Measurements from ENCODE around the gene SAMD3.

Gene SAMD3

GRCh38 chr6:130138116-130138908 is 84.4 kb downstream of the SAMD3 start:
- no peak overlapping the region for H3K4me3 ChIP-seq (ENCODE audit: low read depth, low read length)
- TF ChIP-seq MAX (IDR thresholded peaks at IDR 0.05; ENCODE audit: low read depth, low read length) (no peak), CTCF (IDR thresholded peaks at IDR 0.05; ENCODE audit: low read depth, low read length) (no peak), MYC (IDR thresholded peaks at IDR 0.05; ENCODE audit: low read depth, low read length) (no peak), POLR2A (IDR thresholded peaks at IDR 0.05; ENCODE audit: extremely low read depth, insufficient read length) (no peak)
- DNase-seq (ENCODE audit: low read depth): no peak

GRCh38 chr6:130136798-130137197 is 86.0 kb downstream of the SAMD3 start:
- TF ChIP-seq POLR2A (IDR thresholded peaks at IDR 0.05; ENCODE audit: extremely low read depth, insufficient read length) (no peak), CTCF (IDR thresholded peaks at IDR 0.05; ENCODE audit: low read depth, low read length) (no peak), MYC (IDR thresholded peaks at IDR 0.05; ENCODE audit: low read depth, low read length) (no peak), MAX (IDR thresholded peaks at IDR 0.05; ENCODE audit: low read depth, low read length) (no peak)
- no peak for DNase-seq (ENCODE audit: low read depth)
- H3K4me3 ChIP-seq (ENCODE audit: low read depth, low read length): no peak overlapping the region

GRCh38 chr6:130134582-130134981 is 88.2 kb downstream of the SAMD3 start:
- DNase-seq (ENCODE audit: low read depth): no peak
- H3K4me3 ChIP-seq (ENCODE audit: low read depth, low read length): no peak overlapping the region
- TF ChIP-seq POLR2A (IDR thresholded peaks at IDR 0.05; ENCODE audit: extremely low read depth, insufficient read length) (no peak), MYC (IDR thresholded peaks at IDR 0.05; ENCODE audit: low read depth, low read length) (no peak), MAX (IDR thresholded peaks at IDR 0.05; ENCODE audit: low read depth, low read length) (no peak), CTCF (IDR thresholded peaks at IDR 0.05; ENCODE audit: low read depth, low read length) (no peak)

- DNase-seq (ENCODE audit: low read depth): no peak
- H3K4me3 ChIP-seq (ENCODE audit: low read depth, low read length): no peak overlapping the region
Observed at GRCh38 chr6:130132286-130132701, 90.5 kb downstream of the SAMD3 start.

GRCh38 chr6:130129762-130130246 is 92.9 kb downstream of the SAMD3 start:
- H3K4me3 ChIP-seq (ENCODE audit: low read depth, low read length): no peak overlapping the region
- TF ChIP-seq CTCF (IDR thresholded peaks at IDR 0.05; ENCODE audit: low read depth, low read length) (no peak), MYC (IDR thresholded peaks at IDR 0.05; ENCODE audit: low read depth, low read length) (no peak), MAX (IDR thresholded peaks at IDR 0.05; ENCODE audit: low read depth, low read length) (no peak), POLR2A (IDR thresholded peaks at IDR 0.05; ENCODE audit: extremely low read depth, insufficient read length) (no peak)
- DNase-seq (ENCODE audit: low read depth): no peak

More at GRCh38 chr6:130132286-130132701, 90.5 kb downstream of the SAMD3 start:
- TF ChIP-seq CTCF (IDR thresholded peaks at IDR 0.05; ENCODE audit: low read depth, low read length) (no peak), POLR2A (IDR thresholded peaks at IDR 0.05; ENCODE audit: extremely low read depth, insufficient read length) (no peak), MYC (IDR thresholded peaks at IDR 0.05; ENCODE audit: low read depth, low read length) (no peak), MAX (IDR thresholded peaks at IDR 0.05; ENCODE audit: low read depth, low read length) (no peak)

Measured in NB4 (cell line).